Esophagus squamous epithelium (tissue), 5 donors: ENCODE measurements around the gene OR10X1. TPM values are rescaled to one million over a fixed set of nuclear protein-coding genes. Genes with fewer than 3 reads are reported as not detected.

Experiments used
- DNase-seq: peaks from one replicate; lab custom pipeline; 2025; lab: John Stamatoyannopoulos, UW
- H3K27ac ChIP-seq, 4 donors: fragments of 200-600 bp; sonication (generic); one replicate each; pipeline ENCODE4 v1.5.1; 2016 to 2019; ENCODE audit warnings: mild to moderate bottlenecking in 1 of 4
- H3K27me3 ChIP-seq, 4 donors: fragments of 200-600 bp; sonication (generic); 1 replicate in 3 of 4; 2 replicates in 1 of 4; pipeline versions ENCODE4 v1.5.1 to v1.6.0; 2017 to 2021; ENCODE audit warnings: antibody characterized with exemption in 1 of 4
- H3K36me3 ChIP-seq, 3 donors: fragments of 200-600 bp; sonication (generic); one replicate each; pipeline ENCODE4 v1.5.1; 2016 to 2019
- H3K4me1 ChIP-seq, 3 donors: fragments of 200-600 bp; sonication (generic); one replicate each; pipeline ENCODE4 v1.5.1; 2017 to 2019
- H3K4me3 ChIP-seq, 4 donors: fragments of 200-600 bp; sonication (generic); 1 replicate in 3 of 4; 2 replicates in 1 of 4; pipeline ENCODE4 v1.5.1; 2016 to 2019; ENCODE audit warnings: mild to moderate bottlenecking in 2 of 4, moderate library complexity in 1 of 4
- H3K9me3 ChIP-seq, 3 donors: fragments of 200-600 bp; sonication (generic); one replicate each; pipeline ENCODE4 v1.5.1; 2016 to 2019
- POLR2A ChIP-seq, 4 donors: fragments of 450-650 bp; IDR thresholded peaks; one replicate each; pipeline ENCODE4 v1.6.1; 2017; ENCODE audit warnings: antibody characterized with exemption in 4 of 4, mild to moderate bottlenecking in 4 of 4, moderate library complexity in 3 of 4
- WGBS, 2 donors: methylation state at CpG; one replicate each; pipeline ENCODE4 v1.1.5; 2018; 5-methylcytosine and 5-hydroxymethylcytosine counted together
- intact Hi-C: fragments of 100-400 bp; cut with DNase I; formaldehyde crosslinking; loops from one replicate; pipeline ENCODE4 v1.15.0; 2022
- total RNA-seq, 4 donors: library from RNA; depleted of rRNA; stranded (reverse); fragments of >200 nt; gene quantifications; one replicate each; pipeline ENCODE4 v1.1.0, GENCODE V29; 2016
- TF ChIP-seq, protein P1 (sequence below), 6 experiments: fragments of 450-650 bp in 4 of 6; fragments of 200-600 bp in 2 of 6; sonication (generic) in 2 of 6; IDR thresholded peaks; one replicate each; pipeline ENCODE4 v1.5.1; 2016 to 2019; ENCODE audit warnings: antibody characterized with exemption in 6 of 6, mild to moderate bottlenecking in 4 of 6, moderate library complexity in 4 of 6
- donor health status: DM: yes; HTN: yes; CAD: no.

The OR10X1 gene
- total RNA-seq, 4 donors from 2014 or later: not detected

DNA sequence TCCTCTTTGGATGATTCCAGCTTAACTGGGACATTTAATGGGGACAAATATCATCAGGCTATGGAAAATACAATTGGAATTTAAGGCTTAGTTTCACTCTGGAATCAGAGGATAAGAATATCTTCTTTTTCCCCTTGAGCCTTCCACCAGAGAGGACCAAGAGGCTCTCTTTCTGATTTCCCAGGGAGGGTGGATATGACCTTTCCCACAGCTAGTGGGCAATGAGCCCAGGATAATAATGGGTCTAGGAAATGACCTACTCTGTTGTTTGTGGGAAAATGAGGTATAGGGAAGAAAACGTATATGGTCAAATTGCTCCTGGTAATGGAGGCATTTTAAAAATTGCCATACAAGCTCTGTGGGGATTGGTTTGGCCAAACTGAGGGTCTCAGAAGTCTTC is 27.4 kb downstream of the OR10X1 start:
- Histone ChIP-seq H3K36me3 (no peaks in the 10 kb centered on the region), H3K27me3 (no peaks in the 10 kb centered on the region), H3K27ac (no peak overlapping the region), H3K4me1 (no peaks in the 10 kb centered on the region), H3K9me3 (no peaks in the 10 kb centered on the region), H3K4me3 (no peak overlapping the region)
- intact Hi-C loops: no loop called here
- WGBS, 2 donors: 40 to 78% methylated on average over 1 of the region's 1 CpG
- TF ChIP-seq, protein P1, sequence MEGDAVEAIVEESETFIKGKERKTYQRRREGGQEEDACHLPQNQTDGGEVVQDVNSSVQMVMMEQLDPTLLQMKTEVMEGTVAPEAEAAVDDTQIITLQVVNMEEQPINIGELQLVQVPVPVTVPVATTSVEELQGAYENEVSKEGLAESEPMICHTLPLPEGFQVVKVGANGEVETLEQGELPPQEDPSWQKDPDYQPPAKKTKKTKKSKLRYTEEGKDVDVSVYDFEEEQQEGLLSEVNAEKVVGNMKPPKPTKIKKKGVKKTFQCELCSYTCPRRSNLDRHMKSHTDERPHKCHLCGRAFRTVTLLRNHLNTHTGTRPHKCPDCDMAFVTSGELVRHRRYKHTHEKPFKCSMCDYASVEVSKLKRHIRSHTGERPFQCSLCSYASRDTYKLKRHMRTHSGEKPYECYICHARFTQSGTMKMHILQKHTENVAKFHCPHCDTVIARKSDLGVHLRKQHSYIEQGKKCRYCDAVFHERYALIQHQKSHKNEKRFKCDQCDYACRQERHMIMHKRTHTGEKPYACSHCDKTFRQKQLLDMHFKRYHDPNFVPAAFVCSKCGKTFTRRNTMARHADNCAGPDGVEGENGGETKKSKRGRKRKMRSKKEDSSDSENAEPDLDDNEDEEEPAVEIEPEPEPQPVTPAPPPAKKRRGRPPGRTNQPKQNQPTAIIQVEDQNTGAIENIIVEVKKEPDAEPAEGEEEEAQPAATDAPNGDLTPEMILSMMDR (IDR thresholded peaks at IDR 0.05): no peak
- no peak for TF ChIP-seq POLR2A (IDR thresholded peaks at IDR 0.05)
- DNase-seq: no peak

DNA sequence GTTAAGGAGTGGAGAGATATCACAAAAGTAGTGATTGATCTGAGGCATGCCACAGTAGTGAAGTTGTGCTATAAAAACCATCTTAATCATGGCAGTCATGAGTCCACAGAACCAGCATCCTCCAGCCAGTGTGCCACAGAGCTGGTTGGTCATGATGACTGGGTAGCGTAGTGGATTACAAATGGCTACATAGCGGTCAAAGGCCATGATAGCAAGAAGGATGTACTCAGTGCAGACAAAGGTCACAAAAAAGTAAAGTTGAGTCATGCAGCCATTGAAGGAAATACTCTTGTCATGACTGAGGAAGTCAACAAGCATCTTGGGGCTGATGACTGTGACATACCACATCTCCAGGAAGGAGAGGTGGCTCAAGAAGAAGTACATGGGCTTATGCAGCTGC is 32.2 kb downstream of the OR10X1 start:
- no peak overlapping the region for H3K4me3 ChIP-seq
- H3K4me1 ChIP-seq: no peaks in the 10 kb centered on the region
- DNase-seq: no peak
- no peak overlapping the region for H3K27ac ChIP-seq
- WGBS, 2 donors: 87 to 100% methylated on average over 2 of the region's 2 CpGs
- H3K36me3 ChIP-seq: no peaks in the 10 kb centered on the region
- no peaks in the 10 kb centered on the region for H3K27me3 ChIP-seq
- TF ChIP-seq POLR2A (IDR thresholded peaks at IDR 0.05): no peak
- TF ChIP-seq, protein P1 (IDR thresholded peaks at IDR 0.05): no peak
- intact Hi-C loops: no loop called here
- no peaks in the 10 kb centered on the region for H3K9me3 ChIP-seq

DNA sequence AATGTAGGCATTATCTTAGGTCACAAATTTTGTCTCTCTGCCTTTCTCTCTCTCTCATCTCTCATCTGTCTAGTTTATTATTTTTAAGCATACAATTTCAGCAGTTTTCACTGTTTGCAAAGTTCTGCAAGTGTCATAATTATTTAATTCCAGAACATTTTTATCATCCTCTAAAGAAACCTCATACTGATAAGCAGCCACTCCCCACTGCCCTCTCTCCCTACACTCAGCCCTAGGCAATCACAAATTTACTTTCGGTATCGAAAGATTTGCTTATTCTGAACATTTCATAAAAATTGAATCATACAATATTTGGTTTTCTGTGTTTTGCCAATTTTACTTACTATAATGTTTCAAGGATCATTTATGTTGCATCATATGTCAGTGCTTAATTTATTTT is 42.1 kb downstream of the OR10X1 start:
- TF ChIP-seq, protein P1 (IDR thresholded peaks at IDR 0.05): no peak
- no peak for TF ChIP-seq POLR2A (IDR thresholded peaks at IDR 0.05)
- no peak overlapping the region for H3K27ac ChIP-seq
- no peaks in the 10 kb centered on the region for H3K9me3 ChIP-seq
- DNase-seq: no peak
- intact Hi-C loops: no loop called here
- no peak overlapping the region for H3K4me3 ChIP-seq
- no peaks in the 10 kb centered on the region for H3K36me3 ChIP-seq
- no peaks in the 10 kb centered on the region for H3K4me1 ChIP-seq
- WGBS, 2 donors: 85 to 88% methylated on average over 2 of the region's 2 CpGs
- no peaks in the 10 kb centered on the region for H3K27me3 ChIP-seq

DNA sequence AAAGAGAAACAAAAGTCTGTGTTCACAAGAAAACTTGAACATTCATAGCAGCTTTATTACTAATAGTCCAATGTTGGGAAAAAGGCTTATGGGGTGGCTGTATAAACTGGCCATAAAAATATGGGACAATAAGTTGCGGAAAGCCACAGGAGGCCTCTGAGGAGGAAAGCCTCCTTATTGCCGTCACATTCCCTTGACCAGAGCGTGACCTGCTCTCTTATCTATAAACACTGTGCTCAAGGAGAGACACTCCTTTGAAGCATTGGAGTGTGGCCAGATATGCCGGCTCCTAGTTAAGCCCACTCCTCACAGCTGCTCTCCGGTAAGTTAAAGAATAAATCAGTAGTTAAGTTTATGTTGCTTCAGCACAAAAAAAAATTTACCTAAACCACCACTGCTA is 45.2 kb downstream of the OR10X1 start:
- Histone ChIP-seq H3K27me3 (no peaks in the 10 kb centered on the region), H3K27ac (no peak overlapping the region), H3K4me1 (no peaks in the 10 kb centered on the region), H3K4me3 (no peak overlapping the region), H3K9me3 (no peaks in the 10 kb centered on the region), H3K36me3 (no peaks in the 10 kb centered on the region)
- DNase-seq: no peak
- intact Hi-C loops: no loop called here
- 34 to 54% methylated on average over 4 to 5 of the region's 5 CpGs for WGBS, 2 donors
- no peak for TF ChIP-seq POLR2A (IDR thresholded peaks at IDR 0.05)
- TF ChIP-seq, protein P1 (IDR thresholded peaks at IDR 0.05): no peak

Other genes starting within 250 kb of the OR10X1 start
- not detected for gene CD1B, start 248.4 kb downstream of the OR10X1 start, total RNA-seq
- 1 to 10 TPM in 2 of 4 donors, under 1 TPM in 1, not detected in 1; 0.99 to 5.7 (median 3.8) TPM for gene CD1E, start 226.0 kb downstream of the OR10X1 start, total RNA-seq
- not detected for gene OR10T2, start 180.4 kb downstream of the OR10X1 start, total RNA-seq
- not detected for gene OR10K2, start 153.7 kb downstream of the OR10X1 start, total RNA-seq
- gene OR10K1, start 118.1 kb downstream of the OR10X1 start, total RNA-seq: not detected
- gene OR10R2, start 107.7 kb downstream of the OR10X1 start, total RNA-seq: not detected
- gene OR6Y1, start 25.5 kb downstream of the OR10X1 start, total RNA-seq: not detected
- not detected for gene OR6P1, start 9.3 kb downstream of the OR10X1 start, total RNA-seq
- not detected for gene OR10Z1, start 25.4 kb upstream of the OR10X1 start, total RNA-seq
- gene SPTA1, start 106.8 kb upstream of the OR10X1 start, total RNA-seq: under 1 TPM in 1 of 4 donors, not detected in 3; 0.32 TPM
- gene OR6K2, start 120.8 kb upstream of the OR10X1 start, total RNA-seq: not detected
- gene OR6K3, start 140.8 kb upstream of the OR10X1 start, total RNA-seq: not detected
- not detected for gene OR6K6, start 174.8 kb upstream of the OR10X1 start, total RNA-seq
- not detected for gene OR6N1, start 192.3 kb upstream of the OR10X1 start, total RNA-seq
- gene OR6N2, start 201.3 kb upstream of the OR10X1 start, total RNA-seq: not detected